SK-N-SH (cell line): ENCODE results near the gene PCSK6. TPM values are rescaled to one million over a fixed set of nuclear protein-coding genes. Genes with fewer than 3 reads are reported as not detected.

Experiments
- CTCF ChIA-PET: fragments of 300-600, 350-600 bp; formaldehyde crosslinking; extraction: SDS; loops from one replicate; lab custom pipeline; 2021; lab: Yijun Ruan, JAX
- POLR2A ChIA-PET: fragments of 350-600 bp; sonication (Branson Sonifier 250); formaldehyde crosslinking; extraction: SDS; loops from one replicate; lab custom pipeline; 2020; ENCODE audit warnings: antibody characterized with exemption, inconsistent platforms; lab: Yijun Ruan, JAX
- DNase-seq: peaks from one replicate; pipeline ENCODE4 v3.0.0; 2012
- H2AFZ ChIP-seq: fragments of 200-600 bp; sonication (generic); 2 replicates; pipeline ENCODE4 v1.8.1; 2016; ENCODE audit warnings: antibody characterized with exemption, mild to moderate bottlenecking, low read depth
- H3F3A ChIP-seq: fragments of 200-600 bp; sonication (generic); replicated peaks from 2 replicates; pipeline ENCODE3; 2016; ENCODE audit warnings: antibody characterized with exemption, mild to moderate bottlenecking; ENCODE audit not compliant: insufficient read depth
- H3K27ac ChIP-seq, 2 experiments: fragments of 200-500 bp in 1 of 2; fragments of 200-600 bp in 1 of 2; sonication (Bioruptor generic) in 1 of 2; sonication (generic), shearing (Covaris generic) in 1 of 2; 2 replicates each; pipeline versions ENCODE4 v1.5.1 to v1.6.1; 2014 to 2016; ENCODE audit warnings: low read depth in 2 of 2, inconsistent platforms in 1 of 2, low read length in 1 of 2, mild to moderate bottlenecking in 1 of 2, mixed read lengths in 1 of 2
- H3K27me3 ChIP-seq: fragments of 200-600 bp; sonication (generic), shearing (Covaris generic); 2 replicates; pipeline ENCODE4 v1.6.1; 2016; ENCODE audit warnings: mixed run types; ENCODE audit not compliant: insufficient read depth
- H3K36me3 ChIP-seq, 2 experiments: fragments of 200-500 bp in 1 of 2; fragments of 200-600 bp in 1 of 2; sonication (Bioruptor generic) in 1 of 2; sonication (generic) in 1 of 2; replicated peaks in 1 of 2; 2 replicates each; pipeline versions ENCODE3 to v1.5.1; 2014 to 2016; ENCODE audit warnings: low read length in 1 of 2, mild to moderate bottlenecking in 1 of 2; ENCODE audit not compliant: insufficient read depth in 2 of 2, control insufficient read depth in 1 of 2
- H3K4me1 ChIP-seq, 2 experiments: fragments of 200-500 bp in 1 of 2; fragments of 200-600 bp in 1 of 2; sonication (Bioruptor generic) in 1 of 2; sonication (generic), shearing (Covaris generic) in 1 of 2; 2 replicates each; pipeline versions ENCODE4 v1.5.1 to v1.6.1; 2014 to 2016; ENCODE audit warnings: low read depth in 1 of 2, low read length in 1 of 2, mixed run types in 1 of 2; ENCODE audit not compliant: insufficient read depth in 2 of 2, control insufficient read depth in 1 of 2
- H3K4me2 ChIP-seq: fragments of 200-600 bp; sonication (generic), shearing (Covaris generic); 2 replicates; pipeline ENCODE4 v1.6.1; 2017; ENCODE audit warnings: mixed run types
- H3K4me3 ChIP-seq, 2 experiments: fragments of 200-500 bp in 1 of 2; fragments of 200-600 bp in 1 of 2; sonication (Bioruptor generic) in 1 of 2; sonication (generic), shearing (Covaris generic) in 1 of 2; 2 replicates each; pipeline versions ENCODE4 v1.5.1 to v1.8.1; 2014 to 2016; ENCODE audit warnings: low read depth in 2 of 2, inconsistent platforms in 1 of 2, low read length in 1 of 2, mild to moderate bottlenecking in 1 of 2, mixed read lengths in 1 of 2, moderate library complexity in 1 of 2
- H3K79me2 ChIP-seq: fragments of 200-600 bp; sonication (generic); 2 replicates; pipeline ENCODE4 v1.8.1; 2017; ENCODE audit warnings: mild to moderate bottlenecking; ENCODE audit not compliant: insufficient read depth
- H3K9ac ChIP-seq: fragments of 200-600 bp; sonication (generic); 2 replicates; pipeline ENCODE4 v1.6.1; 2017; ENCODE audit warnings: mixed run types
- H3K9me2 ChIP-seq: fragments of 200-600 bp; sonication (generic); 2 replicates; pipeline ENCODE4 v1.6.1; 2017; ENCODE audit warnings: mixed run types
- H3K9me3 ChIP-seq: fragments of 200-600 bp; sonication (generic); 2 replicates; pipeline ENCODE4 v1.6.1; 2017; ENCODE audit warnings: mixed run types, mild to moderate bottlenecking, moderate library complexity
- H4K20me1 ChIP-seq: fragments of 200-600 bp; sonication (generic); 2 replicates; pipeline ENCODE4 v1.6.1; 2017; ENCODE audit warnings: mild to moderate bottlenecking, mixed run types; ENCODE audit not compliant: insufficient read depth
- ELF1 ChIP-seq: IDR thresholded peaks from 2 replicates; pipeline ENCODE4 v1.4.0; 2012
- EP300 ChIP-seq, 2 experiments: IDR thresholded peaks; 2 replicates each; pipeline versions ENCODE4 v1.4.0 to v1.6.1; 2012; ENCODE audit warnings: borderline replicate concordance in 1 of 2, low read depth in 1 of 2, low read length in 1 of 2
- FOSL2 ChIP-seq: IDR thresholded peaks from 2 replicates; pipeline ENCODE4 v1.4.0; 2012; ENCODE audit warnings: low read depth, mild to moderate bottlenecking, moderate library complexity, borderline replicate concordance
- FOXM1 ChIP-seq: IDR thresholded peaks from 2 replicates; pipeline ENCODE4 v1.4.0; 2012; ENCODE audit warnings: low read depth, mild to moderate bottlenecking
- JUND ChIP-seq: IDR thresholded peaks from 2 replicates; pipeline ENCODE4 v1.4.0; 2012
- NRF1 ChIP-seq: IDR thresholded peaks from 2 replicates; pipeline ENCODE4 v1.6.1; 2012; ENCODE audit warnings: low read depth, mild to moderate bottlenecking, low read length
- RAD21 ChIP-seq: IDR thresholded peaks from 2 replicates; pipeline ENCODE4 v1.6.1; 2012; ENCODE audit warnings: mild to moderate bottlenecking, low read length
- RCOR1 ChIP-seq: fragments of 150-350 bp; IDR thresholded peaks from 2 replicates; pipeline ENCODE4 v1.6.1; 2017; ENCODE audit warnings: antibody characterized with exemption, low read length
- RXRA ChIP-seq: IDR thresholded peaks from 2 replicates; pipeline ENCODE4 v1.4.0; 2012; ENCODE audit warnings: low read depth, mild to moderate bottlenecking, borderline replicate concordance
- SMC3 ChIP-seq: IDR thresholded peaks from 2 replicates; pipeline ENCODE4 v1.6.1; 2012; ENCODE audit warnings: low read depth, low read length, improper control_type of control experiment
- TAF1 ChIP-seq: IDR thresholded peaks from 2 replicates; pipeline ENCODE4 v1.6.1; 2012; ENCODE audit warnings: low read depth, mild to moderate bottlenecking, low read length, moderate library complexity, borderline replicate concordance
- TCF12 ChIP-seq: IDR thresholded peaks from 2 replicates; pipeline ENCODE4 v1.4.0; 2012
- TEAD4 ChIP-seq: IDR thresholded peaks from 2 replicates; pipeline ENCODE4 v1.4.0; 2012; ENCODE audit warnings: mild to moderate bottlenecking, borderline replicate concordance; ENCODE audit not compliant: insufficient read depth
- YY1 ChIP-seq: IDR thresholded peaks from 2 replicates; pipeline ENCODE4 v1.4.0; 2012; ENCODE audit warnings: low read depth, mild to moderate bottlenecking
- WGBS: methylation state at CpG from one replicate; pipeline ENCODE4 v1.1.6; 2017; ENCODE audit warnings: low lambda C conversion rate; 5-methylcytosine and 5-hydroxymethylcytosine counted together
- polyA plus RNA-seq, 3 experiments: library from polyadenylated mRNA; depleted of rRNA; stranded (reverse); fragments of >200 nt; gene quantifications; 2 replicates each; pipeline ENCODE4 v1.2.3, GENCODE V29; 2012
- TF ChIP-seq, protein P1 (sequence below): IDR thresholded peaks from 2 replicates; pipeline ENCODE4; 2012
- TF ChIP-seq, protein P2 (sequence below): fragments of 200-600 bp; sonication (generic); IDR thresholded peaks from 2 replicates; pipeline ENCODE4 v1.6.1; 2017; ENCODE audit warnings: antibody characterized with exemption, mild to moderate bottlenecking, moderate library complexity
- TF ChIP-seq, protein P3 (sequence below): IDR thresholded peaks from 2 replicates; pipeline ENCODE4 v1.4.0; 2012; ENCODE audit warnings: low read depth, borderline replicate concordance

Gene PCSK6
- polyA plus RNA-seq, 1 of the 3 experiments (the other 2 are of a cell fraction), result 0.03 TPM

DNA sequence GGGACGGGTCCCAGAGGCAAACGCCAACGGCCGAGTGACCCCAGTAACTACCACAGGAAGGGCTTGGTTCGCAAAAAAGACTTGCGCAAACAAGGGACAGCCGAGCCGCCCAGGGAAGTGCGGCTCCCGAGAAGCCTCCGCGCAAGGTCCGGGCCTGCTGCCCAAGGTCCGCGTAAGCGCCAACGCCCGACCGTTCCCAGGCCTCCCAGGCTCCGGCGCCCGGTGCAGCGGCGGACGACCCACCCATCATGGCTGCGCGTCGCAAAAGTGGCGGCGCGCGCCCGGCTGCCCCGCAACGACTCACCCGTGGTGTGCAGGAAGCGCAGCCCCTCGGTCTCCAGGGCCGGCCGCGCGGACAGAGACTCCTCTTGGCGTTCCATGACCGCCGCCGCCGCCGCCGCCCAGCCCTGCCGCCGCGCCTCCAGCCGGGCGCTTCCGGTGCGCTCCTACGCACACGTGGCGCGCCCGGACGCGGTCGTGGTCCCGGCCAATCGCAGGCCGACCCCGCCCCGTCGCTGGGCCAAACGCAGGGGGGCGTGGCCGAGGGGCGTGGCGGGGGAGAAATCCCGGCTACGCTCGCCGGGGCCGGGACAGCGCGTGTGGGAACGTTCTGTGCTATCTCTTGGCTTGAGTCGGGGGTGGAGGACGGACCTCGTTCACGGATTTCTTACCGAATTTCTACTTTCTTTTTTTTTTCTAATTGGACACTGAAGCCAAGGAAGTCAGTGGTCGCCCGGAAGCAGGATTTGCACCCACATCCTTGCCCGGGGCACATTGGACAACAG, 212.3 kb downstream of the PCSK6 start, which contains the start of gene SELENOS (continued):
- TF ChIP-seq NRF1, result 0 out of 2 replicates have a peak, but pooled peaks have one; percentile 7
- no peak for TF ChIP-seq SMC3
- TF ChIP-seq, protein P1, sequence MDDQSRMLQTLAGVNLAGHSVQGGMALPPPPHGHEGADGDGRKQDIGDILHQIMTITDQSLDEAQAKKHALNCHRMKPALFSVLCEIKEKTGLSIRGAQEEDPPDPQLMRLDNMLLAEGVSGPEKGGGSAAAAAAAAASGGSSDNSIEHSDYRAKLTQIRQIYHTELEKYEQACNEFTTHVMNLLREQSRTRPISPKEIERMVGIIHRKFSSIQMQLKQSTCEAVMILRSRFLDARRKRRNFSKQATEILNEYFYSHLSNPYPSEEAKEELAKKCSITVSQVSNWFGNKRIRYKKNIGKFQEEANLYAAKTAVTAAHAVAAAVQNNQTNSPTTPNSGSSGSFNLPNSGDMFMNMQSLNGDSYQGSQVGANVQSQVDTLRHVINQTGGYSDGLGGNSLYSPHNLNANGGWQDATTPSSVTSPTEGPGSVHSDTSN, result no peak
- peak; percentile 50 for TF ChIP-seq YY1
- TF ChIP-seq RAD21, result no peak
- TF ChIP-seq ELF1, result no peak; the same call in 1 of the 2 replicates
- TF ChIP-seq EP300 (IDR thresholded peaks at IDR 0.05; ENCODE audit: borderline replicate concordance in 1 of 2, low read depth in 1 of 2, low read length in 1 of 2), result peak in 1 of 2 experiments; percentile 43; a peak in 1 of 4 replicates
- TF ChIP-seq FOXM1, result no peak
- TF ChIP-seq FOSL2, result no peak
- no peak for TF ChIP-seq TCF12
- TF ChIP-seq RXRA, result no peak
- no peak for TF ChIP-seq RCOR1
- TF ChIP-seq JUND, result no peak
- TF ChIP-seq TAF1, result peak; percentile 20; the same call in 1 of the 2 replicates

DNA sequence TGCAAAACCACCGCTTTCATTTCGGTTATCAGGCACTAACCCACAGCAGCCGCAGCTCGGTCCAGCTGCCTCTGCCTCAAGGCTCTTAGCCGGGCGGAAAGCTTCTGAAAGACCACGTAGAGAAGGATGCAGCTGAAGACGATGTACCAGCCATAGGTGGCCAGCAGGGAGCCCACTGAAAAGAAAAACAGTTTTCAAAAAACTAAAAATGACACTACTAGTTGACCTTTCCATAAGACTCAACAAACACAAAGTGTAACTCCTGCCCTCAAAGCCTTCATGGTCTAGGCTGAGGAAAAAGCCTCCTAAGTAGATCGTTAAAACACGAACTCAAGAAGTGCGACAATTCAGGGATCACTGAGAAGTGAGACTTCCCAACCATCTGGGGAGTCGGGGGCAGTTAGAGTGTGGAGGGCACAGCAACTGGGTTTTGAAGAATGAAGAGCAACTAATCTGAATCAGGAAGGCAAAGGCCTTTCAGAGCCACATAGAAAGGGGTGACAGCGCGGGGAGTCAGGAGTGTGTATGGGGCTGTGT, 212.9 kb downstream of the PCSK6 start:
- ChIA-PET CTCF (interaction anchor here (0.7 to 1.5 kb wide), 8 partner anchors 10 to 366 kb away, joined by 3 to 13 read pairs (median 4); partner anchors contain the start of gene SNRPA1), POLR2A (no interaction called here)
- peaks cover 13% of the 10 kb centered on the region for H4K20me1 ChIP-seq
- peak overlapping the region; percentile 89 for H3K9ac ChIP-seq
- H3F3A ChIP-seq, result peaks cover 22% of the 10 kb centered on the region
- peak overlapping the region; percentile 75 to 86 for H3K27ac ChIP-seq
- peak overlapping the region; percentile 79 for H3K4me2 ChIP-seq
- peak; percentile 65 for DNase-seq
- peak overlapping the region; percentile 12; the same call in 1 of the 2 replicates for H2AFZ ChIP-seq
- peaks cover 3 to 36% of the 10 kb centered on the region in 2 experiments; a peak in 2 of 4 replicates for H3K4me1 ChIP-seq
- peaks cover 48 to 59% of the 10 kb centered on the region in 2 experiments for H3K36me3 ChIP-seq
- no peaks in the 10 kb centered on the region for H3K9me3 ChIP-seq
- H3K4me3 ChIP-seq, result peak overlapping the region; percentile 91 to 97
- H3K79me2 ChIP-seq, result peaks cover 31% of the 10 kb centered on the region
- H3K9me2 ChIP-seq, result no peaks in the 10 kb centered on the region
- no peaks in the 10 kb centered on the region for H3K27me3 ChIP-seq
- WGBS, result 6% methylated on average over 14 of the region's 14 CpGs
- TF ChIP-seq TEAD4 (no peak), ELF1 (no peak)
- TF ChIP-seq, protein P2, sequence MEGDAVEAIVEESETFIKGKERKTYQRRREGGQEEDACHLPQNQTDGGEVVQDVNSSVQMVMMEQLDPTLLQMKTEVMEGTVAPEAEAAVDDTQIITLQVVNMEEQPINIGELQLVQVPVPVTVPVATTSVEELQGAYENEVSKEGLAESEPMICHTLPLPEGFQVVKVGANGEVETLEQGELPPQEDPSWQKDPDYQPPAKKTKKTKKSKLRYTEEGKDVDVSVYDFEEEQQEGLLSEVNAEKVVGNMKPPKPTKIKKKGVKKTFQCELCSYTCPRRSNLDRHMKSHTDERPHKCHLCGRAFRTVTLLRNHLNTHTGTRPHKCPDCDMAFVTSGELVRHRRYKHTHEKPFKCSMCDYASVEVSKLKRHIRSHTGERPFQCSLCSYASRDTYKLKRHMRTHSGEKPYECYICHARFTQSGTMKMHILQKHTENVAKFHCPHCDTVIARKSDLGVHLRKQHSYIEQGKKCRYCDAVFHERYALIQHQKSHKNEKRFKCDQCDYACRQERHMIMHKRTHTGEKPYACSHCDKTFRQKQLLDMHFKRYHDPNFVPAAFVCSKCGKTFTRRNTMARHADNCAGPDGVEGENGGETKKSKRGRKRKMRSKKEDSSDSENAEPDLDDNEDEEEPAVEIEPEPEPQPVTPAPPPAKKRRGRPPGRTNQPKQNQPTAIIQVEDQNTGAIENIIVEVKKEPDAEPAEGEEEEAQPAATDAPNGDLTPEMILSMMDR, result peak; percentile 56
- TF ChIP-seq, protein P3, sequence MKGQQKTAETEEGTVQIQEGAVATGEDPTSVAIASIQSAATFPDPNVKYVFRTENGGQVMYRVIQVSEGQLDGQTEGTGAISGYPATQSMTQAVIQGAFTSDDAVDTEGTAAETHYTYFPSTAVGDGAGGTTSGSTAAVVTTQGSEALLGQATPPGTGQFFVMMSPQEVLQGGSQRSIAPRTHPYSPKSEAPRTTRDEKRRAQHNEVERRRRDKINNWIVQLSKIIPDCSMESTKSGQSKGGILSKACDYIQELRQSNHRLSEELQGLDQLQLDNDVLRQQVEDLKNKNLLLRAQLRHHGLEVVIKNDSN, result no peak
